ENCODE results near the gene TAPBPL.
A peak's percentile ranks its signal among the peaks of the same experiment; 100 is the strongest.

The TAPBPL gene

GRCh38 chr12:6493497-6494257 lies 41.8 kb downstream of the TAPBPL start, which contains the start of gene NCAPD2:
Gene NCAPD2 (plus strand): TSS chr12:6494102. CDS start chr12:6495099, 997 bp downstream.
- peak; percentile 96 to 97 for DNase-seq

GRCh38 chr12:6494258-6494743 lies 42.5 kb downstream of the TAPBPL start:
- no peak for DNase-seq

- no peak for DNase-seq
Observed at GRCh38 chr12:6494968-6495367, 43.1 kb downstream of the TAPBPL start.

- peak; percentile 3 to 37 for DNase-seq
Observed at GRCh38 chr12:6497291-6497690, 45.4 kb downstream of the TAPBPL start.

GRCh38 chr12:6500466-6500865 lies 48.6 kb downstream of the TAPBPL start:
- DNase-seq: no peak

- no peak for DNase-seq
Observed at GRCh38 chr12:6507102-6507998, 55.5 kb downstream of the TAPBPL start.

- DNase-seq: no peak
Observed at GRCh38 chr12:6508087-6508486, 56.2 kb downstream of the TAPBPL start.

Data from hippocampal formation (tissue), 2 donors.